ENCODE results near the gene GGT7. TPM values are rescaled to one million over a fixed set of nuclear protein-coding genes. Genes with fewer than 3 reads are reported as not detected.

Gene GGT7
- total and polyA plus RNA-seq, 9 of the 15 experiments (the other 6 are each of a cell fraction or from before 2014, with no cell fraction given) = 0.04 to 18.3 (median 5.9) TPM

DNA sequence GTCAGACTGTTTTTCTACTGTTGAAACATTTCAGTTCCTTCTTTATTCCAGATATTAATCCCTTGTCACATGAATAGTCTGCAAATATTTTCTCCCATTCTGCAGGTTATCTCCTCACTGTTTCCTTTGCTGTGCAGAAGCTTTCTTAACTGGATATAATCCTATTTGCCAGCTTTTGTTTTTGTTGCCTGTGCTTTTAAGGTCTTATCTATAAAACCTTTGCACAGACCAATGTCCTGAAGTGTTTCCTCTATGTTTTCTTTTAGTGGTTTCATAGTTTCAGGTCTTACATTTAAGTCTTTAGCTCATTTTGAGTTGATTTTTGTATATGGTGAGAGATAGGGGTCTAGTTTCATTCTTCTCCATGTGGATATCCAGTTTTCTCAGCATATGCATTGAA is 66.4 kb downstream of the GGT7 start:
- no peak overlapping the region for H3K9ac ChIP-seq (ENCODE audit: insufficient read depth in 1 of 2, low read depth in 2 of 2, low read length in 2 of 2)
- peaks cover 19% of the 10 kb centered on the region for H3K79me2 ChIP-seq (ENCODE audit: control insufficient read depth, insufficient read depth, low read length)
- no peak for FAIRE-seq
- ChIA-PET POLR2A (interaction anchor here (0.8 to 2.3 kb wide), 4 partner anchors 9 to 46 kb away, joined by 3 to 12 read pairs (median 9); partner anchors contain the start of gene NCOA6), CTCF (ENCODE audit: low intra/inter-chr PET ratio) (no interaction called here)
- H3K4me1 ChIP-seq (replicated peaks in 1 of 2; ENCODE audit: control insufficient read depth in 2 of 2, insufficient read depth in 2 of 2, low read length in 2 of 2) = peaks cover 0 to 6% of the 10 kb centered on the region in 2 experiments; a peak in 2 of 5 replicates
- intact Hi-C loops (cut with micrococcal nuclease) (no loop called here), in situ Hi-C loops (cut with MboI) (no loop called here)
- TF ChIP-seq RBM14 (IDR thresholded peaks at IDR 0.05; ENCODE audit: borderline replicate concordance, insufficient read depth, low read depth, low read length) = no peak
- no peak for TF ChIP-seq ZBTB1 (CRISPR knock-in tag; IDR thresholded peaks at IDR 0.05; ENCODE audit: borderline replicate concordance, low read depth)
- TF ChIP-seq, protein P1, sequence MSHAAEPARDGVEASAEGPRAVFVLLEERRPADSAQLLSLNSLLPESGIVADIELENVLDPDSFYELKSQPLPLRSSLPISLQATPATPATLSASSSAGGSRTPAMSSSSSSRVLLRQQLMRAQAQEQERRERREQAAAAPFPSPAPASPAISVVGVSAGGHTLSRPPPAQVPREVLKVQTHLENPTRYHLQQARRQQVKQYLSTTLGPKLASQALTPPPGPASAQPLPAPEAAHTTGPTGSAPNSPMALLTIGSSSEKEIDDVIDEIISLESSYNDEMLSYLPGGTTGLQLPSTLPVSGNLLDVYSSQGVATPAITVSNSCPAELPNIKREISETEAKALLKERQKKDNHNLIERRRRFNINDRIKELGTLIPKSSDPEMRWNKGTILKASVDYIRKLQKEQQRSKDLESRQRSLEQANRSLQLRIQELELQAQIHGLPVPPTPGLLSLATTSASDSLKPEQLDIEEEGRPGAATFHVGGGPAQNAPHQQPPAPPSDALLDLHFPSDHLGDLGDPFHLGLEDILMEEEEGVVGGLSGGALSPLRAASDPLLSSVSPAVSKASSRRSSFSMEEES (CRISPR knock-in tag; IDR thresholded peaks at IDR 0.05) = no peak
- no peak for TF ChIP-seq CAMTA2 (CRISPR knock-in tag; conservative IDR thresholded peaks at IDR 0.05)
- TF ChIP-seq, protein P2, sequence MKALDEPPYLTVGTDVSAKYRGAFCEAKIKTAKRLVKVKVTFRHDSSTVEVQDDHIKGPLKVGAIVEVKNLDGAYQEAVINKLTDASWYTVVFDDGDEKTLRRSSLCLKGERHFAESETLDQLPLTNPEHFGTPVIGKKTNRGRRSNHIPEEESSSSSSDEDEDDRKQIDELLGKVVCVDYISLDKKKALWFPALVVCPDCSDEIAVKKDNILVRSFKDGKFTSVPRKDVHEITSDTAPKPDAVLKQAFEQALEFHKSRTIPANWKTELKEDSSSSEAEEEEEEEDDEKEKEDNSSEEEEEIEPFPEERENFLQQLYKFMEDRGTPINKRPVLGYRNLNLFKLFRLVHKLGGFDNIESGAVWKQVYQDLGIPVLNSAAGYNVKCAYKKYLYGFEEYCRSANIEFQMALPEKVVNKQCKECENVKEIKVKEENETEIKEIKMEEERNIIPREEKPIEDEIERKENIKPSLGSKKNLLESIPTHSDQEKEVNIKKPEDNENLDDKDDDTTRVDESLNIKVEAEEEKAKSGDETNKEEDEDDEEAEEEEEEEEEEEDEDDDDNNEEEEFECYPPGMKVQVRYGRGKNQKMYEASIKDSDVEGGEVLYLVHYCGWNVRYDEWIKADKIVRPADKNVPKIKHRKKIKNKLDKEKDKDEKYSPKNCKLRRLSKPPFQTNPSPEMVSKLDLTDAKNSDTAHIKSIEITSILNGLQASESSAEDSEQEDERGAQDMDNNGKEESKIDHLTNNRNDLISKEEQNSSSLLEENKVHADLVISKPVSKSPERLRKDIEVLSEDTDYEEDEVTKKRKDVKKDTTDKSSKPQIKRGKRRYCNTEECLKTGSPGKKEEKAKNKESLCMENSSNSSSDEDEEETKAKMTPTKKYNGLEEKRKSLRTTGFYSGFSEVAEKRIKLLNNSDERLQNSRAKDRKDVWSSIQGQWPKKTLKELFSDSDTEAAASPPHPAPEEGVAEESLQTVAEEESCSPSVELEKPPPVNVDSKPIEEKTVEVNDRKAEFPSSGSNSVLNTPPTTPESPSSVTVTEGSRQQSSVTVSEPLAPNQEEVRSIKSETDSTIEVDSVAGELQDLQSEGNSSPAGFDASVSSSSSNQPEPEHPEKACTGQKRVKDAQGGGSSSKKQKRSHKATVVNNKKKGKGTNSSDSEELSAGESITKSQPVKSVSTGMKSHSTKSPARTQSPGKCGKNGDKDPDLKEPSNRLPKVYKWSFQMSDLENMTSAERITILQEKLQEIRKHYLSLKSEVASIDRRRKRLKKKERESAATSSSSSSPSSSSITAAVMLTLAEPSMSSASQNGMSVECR (CRISPR knock-in tag; IDR thresholded peaks at IDR 0.05) = no peak
- TF ChIP-seq OTX1 (CRISPR knock-in tag; IDR thresholded peaks at IDR 0.05) = no peak
- no peak for TF ChIP-seq MTA3 (IDR thresholded peaks at IDR 0.05; ENCODE audit: borderline replicate concordance)
- no peak for TF ChIP-seq ZNF644 (tag; IDR thresholded peaks at IDR 0.05; ENCODE audit: low read depth)
- TF ChIP-seq, protein P3, sequence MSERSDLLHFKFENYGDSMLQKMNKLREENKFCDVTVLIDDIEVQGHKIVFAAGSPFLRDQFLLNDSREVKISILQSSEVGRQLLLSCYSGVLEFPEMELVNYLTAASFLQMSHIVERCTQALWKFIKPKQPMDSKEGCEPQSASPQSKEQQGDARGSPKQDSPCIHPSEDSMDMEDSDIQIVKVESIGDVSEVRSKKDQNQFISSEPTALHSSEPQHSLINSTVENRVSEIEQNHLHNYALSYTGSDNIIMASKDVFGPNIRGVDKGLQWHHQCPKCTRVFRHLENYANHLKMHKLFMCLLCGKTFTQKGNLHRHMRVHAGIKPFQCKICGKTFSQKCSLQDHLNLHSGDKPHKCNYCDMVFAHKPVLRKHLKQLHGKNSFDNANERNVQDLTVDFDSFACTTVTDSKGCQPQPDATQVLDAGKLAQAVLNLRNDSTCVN (CRISPR knock-in tag; IDR thresholded peaks at IDR 0.05) = no peak
- TF ChIP-seq, protein P4, sequence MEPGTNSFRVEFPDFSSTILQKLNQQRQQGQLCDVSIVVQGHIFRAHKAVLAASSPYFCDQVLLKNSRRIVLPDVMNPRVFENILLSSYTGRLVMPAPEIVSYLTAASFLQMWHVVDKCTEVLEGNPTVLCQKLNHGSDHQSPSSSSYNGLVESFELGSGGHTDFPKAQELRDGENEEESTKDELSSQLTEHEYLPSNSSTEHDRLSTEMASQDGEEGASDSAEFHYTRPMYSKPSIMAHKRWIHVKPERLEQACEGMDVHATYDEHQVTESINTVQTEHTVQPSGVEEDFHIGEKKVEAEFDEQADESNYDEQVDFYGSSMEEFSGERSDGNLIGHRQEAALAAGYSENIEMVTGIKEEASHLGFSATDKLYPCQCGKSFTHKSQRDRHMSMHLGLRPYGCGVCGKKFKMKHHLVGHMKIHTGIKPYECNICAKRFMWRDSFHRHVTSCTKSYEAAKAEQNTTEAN (CRISPR knock-in tag; IDR thresholded peaks at IDR 0.05) = no peak
- TF ChIP-seq CCNT2 (IDR thresholded peaks at IDR 0.05; ENCODE audit: borderline replicate concordance, extremely low read depth, insufficient read length, low read depth, low read length) = no peak
- TF ChIP-seq, protein P5, sequence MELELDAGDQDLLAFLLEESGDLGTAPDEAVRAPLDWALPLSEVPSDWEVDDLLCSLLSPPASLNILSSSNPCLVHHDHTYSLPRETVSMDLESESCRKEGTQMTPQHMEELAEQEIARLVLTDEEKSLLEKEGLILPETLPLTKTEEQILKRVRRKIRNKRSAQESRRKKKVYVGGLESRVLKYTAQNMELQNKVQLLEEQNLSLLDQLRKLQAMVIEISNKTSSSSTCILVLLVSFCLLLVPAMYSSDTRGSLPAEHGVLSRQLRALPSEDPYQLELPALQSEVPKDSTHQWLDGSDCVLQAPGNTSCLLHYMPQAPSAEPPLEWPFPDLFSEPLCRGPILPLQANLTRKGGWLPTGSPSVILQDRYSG (tag; conservative IDR thresholded peaks at IDR 0.05; ENCODE audit: low read depth) = no peak
- no peak for TF ChIP-seq PHF21A (IDR thresholded peaks at IDR 0.05; ENCODE audit: borderline replicate concordance, low read depth)
- no peak overlapping the region for H2AFZ ChIP-seq (ENCODE audit: low read depth, low read length)
- H3K36me3 ChIP-seq (ENCODE audit: control insufficient read depth, insufficient read depth, low read length) = no peaks in the 10 kb centered on the region
- no peaks in the 10 kb centered on the region for H3K27me3 ChIP-seq (ENCODE audit: control insufficient read depth in 2 of 2, insufficient read depth in 2 of 2, low read length in 2 of 2)
- H3K9me1 ChIP-seq (ENCODE audit: control insufficient read depth, insufficient read depth, low read length) = no peaks in the 10 kb centered on the region
- no peak overlapping the region for H3K27ac ChIP-seq (ENCODE audit: extremely low read depth, low read depth, low read length)
- no peaks in the 10 kb centered on the region for H4K20me1 ChIP-seq (replicated peaks; ENCODE audit: control insufficient read depth, insufficient read depth, low read length)
- no peak overlapping the region for H3K4me3 ChIP-seq
- BruUV-seq (replicated peaks) = no TSS peak
- H3K4me2 ChIP-seq (ENCODE audit: insufficient read depth, low read length) = no peak overlapping the region
- H3K9me3 ChIP-seq (replicated peaks; ENCODE audit: control insufficient read depth, insufficient read depth, low read depth, low read length) = no peaks in the 10 kb centered on the region
- DNase-seq (ENCODE audit: extremely low read depth in 1 of 4, low spot score in 3 of 4) = no peak
- ATAC-seq = peak; percentile 22; the same call in 1 of the 3 replicates
